Motor neuron (in vitro differentiated cells): ENCODE results near the gene ZNF215. TPM values are rescaled to one million over a fixed set of nuclear protein-coding genes. Genes with fewer than 3 reads are reported as not detected.
"Not testable (repeated sequence)": the region's sequence is repeated elsewhere in the genome, so short reads cannot be mapped to it uniquely, and the experiment has no call there.

Experiments
- ATAC-seq, 8 experiments: fragments of 200-7000 bp; cut with Tn5 transposase; replicated peaks in 6 of 8; 2 replicates each; pipeline ENCODE4 v1.8.0; 2021; ENCODE audit warnings: mild to moderate bottlenecking in 8 of 8, moderate library complexity in 8 of 8
- H3K27ac ChIP-seq, 2 donors: fragments of 250-450 bp; sonication (Bioruptor Pico); 2 replicates each; pipeline ENCODE4 v1.9.0; 2021; ENCODE audit warnings: antibody characterized with exemption in 2 of 2, mild to moderate bottlenecking in 2 of 2, moderate library complexity in 1 of 2
- H3K4me1 ChIP-seq, 2 donors: fragments of 250-450 bp; sonication (Bioruptor Pico); replicated peaks in 1 of 2; 2 replicates each; pipeline ENCODE4 v1.6.1; 2021; ENCODE audit warnings: antibody characterized with exemption in 2 of 2, mild to moderate bottlenecking in 2 of 2, moderate library complexity in 1 of 2
- H3K4me3 ChIP-seq, 5 donors: fragments of 250-450 bp; sonication (Bioruptor Pico); 2 replicates each; pipeline ENCODE4 v1.9.0; 2021; ENCODE audit warnings: antibody characterized with exemption in 5 of 5, mild to moderate bottlenecking in 5 of 5, moderate library complexity in 4 of 5
- WGBS, 10 experiments: fragments of 450-650 bp; shearing (Covaris generic); methylation state at CpG; one replicate each; pipeline ENCODE4 v1.0.0; 2022; 5-methylcytosine and 5-hydroxymethylcytosine counted together
- in situ Hi-C, 9 experiments: fragments of 400-800 bp; cut with MboI; loops; one replicate each; pipeline ENCODE4 v1.15.0; 2021; ENCODE audit warnings: low sequenced_read_pairs in 9 of 9, low pct_unique_long_range_greater_than_20kb in 2 of 9; ENCODE audit not compliant: unreplicated experiment in 9 of 9
- total RNA-seq, 8 experiments: library from RNA; unstranded; fragments of 300-600 nt; gene quantifications; 2 replicates each; pipeline versions ENCODE4 v1.2.3 to v1.2.4, GENCODE V29; 2022

Gene ZNF215
- total RNA-seq, 8 experiments from 2014 or later, result 2.5 to 12.3 (median 3.2) TPM

- no peak overlapping the region for H3K4me3 ChIP-seq
- in situ Hi-C loops, result no loop called here
- peak in 3 of 8 experiments; percentile 52 to 85 (median 55) for ATAC-seq
- H3K4me1 ChIP-seq, result no peaks in the 10 kb centered on the region
- WGBS, 10 experiments, result 18 to 100% (median 98%) methylated on average over 1 to 3 of the region's 3 CpGs; no CpG with 5 or more reads in 2 of the 10 experiments
- no peak overlapping the region for H3K27ac ChIP-seq
These were observed 14.3 kb upstream of the ZNF215 start for GRCh38 chr11:6911948-6912347.

GRCh38 chr11:6919698-6920097, 6.5 kb upstream of the ZNF215 start:
- H3K4me1 ChIP-seq, result no peaks in the 10 kb centered on the region
- WGBS, 10 experiments, result 0 to 67% (median 28%) methylated on average over 1 to 2 of the region's 2 CpGs; no CpG with 5 or more reads in 1 of the 10 experiments
- in situ Hi-C loops, result no loop called here
- no peak overlapping the region for H3K27ac ChIP-seq
- H3K4me3 ChIP-seq, result no peak overlapping the region
- no peak for ATAC-seq

GRCh38 chr11:6920702-6921101, 5.5 kb upstream of the ZNF215 start, which contains the start of gene OR2D3:
OR2D3 (plus strand) TSS chr11:6921002; CDS start chr11:6921002, 0 bp downstream.
- no peak for ATAC-seq
- 78 to 100% (median 100%) methylated on average over 1 of the region's 1 CpG; no CpG with 5 or more reads in 3 of the 10 experiments for WGBS, 10 experiments
- no peaks in the 10 kb centered on the region for H3K4me1 ChIP-seq
- H3K27ac ChIP-seq, result no peak within 1 kb of the TSS
- in situ Hi-C loops, result no loop called here
- no peak within 1 kb of the TSS for H3K4me3 ChIP-seq

GRCh38 chr11:6925007-6925577, 1.1 kb upstream of the ZNF215 start:
- no peak overlapping the region for H3K27ac ChIP-seq
- no peak overlapping the region for H3K4me3 ChIP-seq
- in situ Hi-C loops, result no loop called here
- H3K4me1 ChIP-seq, result peaks cover 6% of the 10 kb centered on the region in 2 donors
- ATAC-seq, result no peak

- 6 to 100% (median 67%) methylated on average over 1 to 2 of the region's 2 CpGs; no CpG with 5 or more reads in 3 of the 10 experiments for WGBS, 10 experiments
- peak in 7 of 8 experiments; percentile 2 to 60 (median 8) for ATAC-seq
- peaks cover 6% of the 10 kb centered on the region in 2 donors for H3K4me1 ChIP-seq
- in situ Hi-C loops, result no loop called here
- peak overlapping the region; percentile 45 to 61 (median 47) for H3K4me3 ChIP-seq
- no peak overlapping the region for H3K27ac ChIP-seq
These were observed 504 bp upstream of the ZNF215 start for GRCh38 chr11:6925636-6926207.

GRCh38 chr11:6927030-6927617, 898 bp downstream of the ZNF215 start:
- Histone ChIP-seq H3K4me3 (peak overlapping the region; percentile 45 to 61 (median 47)), H3K27ac (no peak overlapping the region), H3K4me1 (peaks cover 6% of the 10 kb centered on the region in 2 donors)
- in situ Hi-C loops, result no loop called here
- WGBS, 10 experiments, result 0 to 25% (median 13%) methylated on average over 2 to 10 of the region's 11 CpGs
- peak in 2 of 8 experiments; percentile 14 to 58 for ATAC-seq

- no peak overlapping the region for H3K4me3 ChIP-seq
- in situ Hi-C loops, result no loop called here
- 17 to 80% (median 73%) methylated on average over 1 to 4 of the region's 4 CpGs; no CpG with 5 or more reads in 4 of the 10 experiments for WGBS, 10 experiments
- no peak for ATAC-seq
- H3K27ac ChIP-seq, result no peak overlapping the region
- H3K4me1 ChIP-seq, result peaks cover 6% of the 10 kb centered on the region in 2 donors
These were observed 2.7 kb downstream of the ZNF215 start for GRCh38 chr11:6928916-6929315.

GRCh38 chr11:6931146-6931713, 5.0 kb downstream of the ZNF215 start:
- peaks cover 6% of the 10 kb centered on the region in 2 donors for H3K4me1 ChIP-seq
- no peak overlapping the region for H3K4me3 ChIP-seq
- no peak overlapping the region for H3K27ac ChIP-seq
- ATAC-seq, result no peak
- in situ Hi-C loops, result no loop called here
- WGBS, 10 experiments, result 67 to 100% (median 97%) methylated on average over 1 to 3 of the region's 3 CpGs; no CpG with 5 or more reads in 1 of the 10 experiments

- Histone ChIP-seq H3K27ac (no peak overlapping the region), H3K4me3 (no peak overlapping the region), H3K4me1 (peaks cover 6% of the 10 kb centered on the region in 2 donors)
- WGBS, 10 experiments, result 81 to 100% (median 94%) methylated on average over 1 to 7 of the region's 7 CpGs; no CpG with 5 or more reads in 1 of the 10 experiments
- ATAC-seq, result no peak
- in situ Hi-C loops, result no loop called here
These were observed 5.9 kb downstream of the ZNF215 start for GRCh38 chr11:6932145-6932544.

GRCh38 chr11:6941970-6942369, 15.7 kb downstream of the ZNF215 start:
- in situ Hi-C loops, result no loop called here
- Histone ChIP-seq H3K4me3 (no peak overlapping the region), H3K27ac (no peak overlapping the region), H3K4me1 (no peaks in the 10 kb centered on the region)
- ATAC-seq, result no peak

GRCh38 chr11:6943131-6943530, 16.9 kb downstream of the ZNF215 start:
- 78 to 100% (median 100%) methylated on average over 1 to 3 of the region's 3 CpGs; no CpG with 5 or more reads in 2 of the 10 experiments for WGBS, 10 experiments

GRCh38 chr11:6954248-6954647, 28.0 kb downstream of the ZNF215 start:
- H3K27ac ChIP-seq, H3K4me1 ChIP-seq, H3K4me3 ChIP-seq, ATAC-seq, in situ Hi-C loops: not testable (repeated sequence)
- WGBS, 10 experiments, result 100% methylated on average over 4 of the region's 10 CpGs; no CpG with 5 or more reads in 9 of the 10 experiments

More at GRCh38 chr11:6943131-6943530, 16.9 kb downstream of the ZNF215 start:
- in situ Hi-C loops, result no loop called here
- Histone ChIP-seq H3K4me1 (no peaks in the 10 kb centered on the region), H3K27ac (no peak overlapping the region), H3K4me3 (no peak overlapping the region)
- no peak for ATAC-seq

- Histone ChIP-seq H3K4me1 (no peaks in the 10 kb centered on the region), H3K27ac (no peak overlapping the region), H3K4me3 (no peak overlapping the region)
- no peak for ATAC-seq
- in situ Hi-C loops, result no loop called here
These were observed 35.9 kb downstream of the ZNF215 start for GRCh38 chr11:6962141-6962540.
